K562 (cell line): ENCODE data around the gene SPATA20. TPM values are rescaled to one million over a fixed set of nuclear protein-coding genes. Genes with fewer than 3 reads are reported as not detected.

Source experiments
- ATAC-seq: fragments of 200-7000 bp; cut with Tn5 transposase; 3 replicates; pipeline ENCODE4 v1.9.1; 2020; ENCODE audit warnings: moderate library complexity
- BruUV-seq: library from RNA; stranded (reverse); fragments of 400-500 nt; replicated peaks from 2 replicates; lab custom pipeline; 2021; lab: Mats Ljungman, UMichigan
- CTCF ChIA-PET: fragments of 300-600 bp; formaldehyde crosslinking; extraction: SDS; loops from one replicate; lab custom pipeline; 2021; ENCODE audit warnings: low intra/inter-chr PET ratio; lab: Yijun Ruan, JAX
- POLR2A ChIA-PET: fragments of 300-600, 350-650 bp; sonication (Branson Sonifier 250); formaldehyde crosslinking; extraction: SDS; loops from one replicate; lab custom pipeline; 2021; ENCODE audit warnings: antibody characterized with exemption, inconsistent platforms; lab: Yijun Ruan, JAX
- DNase-seq, 4 experiments: peaks; one replicate each; pipeline versions ENCODE4 v3.0.0 to v3.0.0-alpha.2; 2011 to 2018; ENCODE audit warnings: low spot score in 3 of 4, mixed read lengths in 3 of 4; ENCODE audit errors: extremely low read depth in 1 of 4
- FAIRE-seq: peaks from 2 replicates; lab custom pipeline; 2011; peaks lifted over from hg19 to GRCh38; lab: Jason Lieb, UNC
- H2AFZ ChIP-seq: 2 replicates; pipeline ENCODE4 v1.6.0; 2011; ENCODE audit warnings: low read depth, low read length, control low read depth, inconsistent platforms
- H3K27ac ChIP-seq: fragments of 200-600 bp; 3 replicates; pipeline ENCODE4 v1.8.0; 2011; ENCODE audit warnings: low read depth, mild to moderate bottlenecking, control low read depth, inconsistent platforms, low read length, moderate library complexity, mixed read lengths; ENCODE audit errors: extremely low read depth
- H3K27me3 ChIP-seq, 2 experiments: fragments of 300-600 bp in 1 of 2; 2 replicates in 1 of 2; 3 replicates in 1 of 2; pipeline versions ENCODE4 v1.6.0 to v1.8.0; 2011; ENCODE audit warnings: inconsistent platforms in 2 of 2, low read length in 2 of 2, mild to moderate bottlenecking in 1 of 2, mixed read lengths in 1 of 2, moderate library complexity in 1 of 2; ENCODE audit not compliant: control insufficient read depth in 2 of 2, insufficient read depth in 2 of 2
- H3K36me3 ChIP-seq: fragments of 300-600 bp; 3 replicates; pipeline ENCODE4 v1.8.0; 2011; ENCODE audit warnings: mild to moderate bottlenecking, low read length, inconsistent platforms; ENCODE audit not compliant: control insufficient read depth, insufficient read depth
- H3K4me1 ChIP-seq, 2 experiments: fragments of 200-600 bp in 1 of 2; replicated peaks in 1 of 2; 2 replicates in 1 of 2; 3 replicates in 1 of 2; pipeline versions ENCODE4 v1.5.1 to v1.8.0; 2011; ENCODE audit warnings: inconsistent platforms in 2 of 2, low read length in 2 of 2, mild to moderate bottlenecking in 1 of 2, mixed read lengths in 1 of 2, moderate library complexity in 1 of 2; ENCODE audit not compliant: control insufficient read depth in 2 of 2, insufficient read depth in 2 of 2
- H3K4me2 ChIP-seq: 2 replicates; pipeline ENCODE4 v1.6.1; 2011; ENCODE audit warnings: low read length, control low read depth, inconsistent platforms, mixed read lengths; ENCODE audit not compliant: insufficient read depth
- H3K4me3 ChIP-seq: fragments of 200-600 bp; sonication (generic), shearing (Covaris generic); 2 replicates; pipeline ENCODE4 v1.5.1; 2016; ENCODE audit warnings: control low read depth, inconsistent platforms
- H3K79me2 ChIP-seq: fragments of 200-600 bp; 3 replicates; pipeline ENCODE4 v1.8.0; 2011; ENCODE audit warnings: low read length, inconsistent platforms; ENCODE audit not compliant: control insufficient read depth, insufficient read depth
- H3K9ac ChIP-seq, 2 experiments: 2 replicates each; pipeline versions ENCODE4 v1.6.0 to v1.6.1; 2011; ENCODE audit warnings: low read depth in 2 of 2, low read length in 2 of 2, control low read depth in 1 of 2, inconsistent platforms in 1 of 2, mild to moderate bottlenecking in 1 of 2, mixed read lengths in 1 of 2; ENCODE audit not compliant: insufficient read depth in 1 of 2
- H3K9me1 ChIP-seq: one replicate; pipeline ENCODE4 v1.6.0; 2011; ENCODE audit warnings: inconsistent platforms, mild to moderate bottlenecking, low read length, moderate library complexity; ENCODE audit not compliant: control insufficient read depth, insufficient read depth
- H3K9me3 ChIP-seq: replicated peaks from 2 replicates; pipeline ENCODE4 v1.5.1; 2011; ENCODE audit warnings: low read depth, low read length, inconsistent platforms; ENCODE audit not compliant: control insufficient read depth, insufficient read depth
- H4K20me1 ChIP-seq: replicated peaks from 2 replicates; pipeline ENCODE4 v1.6.1; 2011; ENCODE audit warnings: low read length, inconsistent platforms, mixed read lengths; ENCODE audit not compliant: control insufficient read depth, insufficient read depth
- BACH1 ChIP-seq: fragments of 200-800 bp; sonication (Bioruptor generic); IDR thresholded peaks from 2 replicates; pipeline ENCODE4 v1.6.1; 2016; ENCODE audit warnings: missing genetic modification characterization, missing compliant biosample characterization
- CHD4 ChIP-seq: fragments of 200-600 bp; sonication (generic); IDR thresholded peaks from 3 replicates; pipeline ENCODE4 v1.6.1; 2012; ENCODE audit warnings: low read depth, mild to moderate bottlenecking, mixed read lengths, low read length, inconsistent platforms; ENCODE audit not compliant: insufficient read depth, insufficient replicate concordance, poor library complexity, severe bottlenecking
- POLR2AphosphoS5 ChIP-seq: IDR thresholded peaks from 2 replicates; pipeline ENCODE4 v1.6.1; 2011; ENCODE audit warnings: mild to moderate bottlenecking, low read depth, low read length, moderate library complexity; ENCODE audit not compliant: control insufficient read depth, insufficient read depth
- SMAD3 ChIP-seq: fragments of 450-650 bp; formaldehyde crosslinking; conservative IDR thresholded peaks from 2 replicates; pipeline ENCODE4 v1.4.0; 2020; ENCODE audit warnings: mild to moderate bottlenecking
- ZC3H11A ChIP-seq: IDR thresholded peaks from 2 replicates; pipeline ENCODE4 v1.6.1; 2012; ENCODE audit warnings: low read depth, low read length, improper control_type of control experiment
- ZNF384 ChIP-seq: IDR thresholded peaks from 2 replicates; pipeline ENCODE4 v1.6.1; 2012; ENCODE audit warnings: low read depth, low read length, improper control_type of control experiment
- ZNF551 ChIP-seq: fragments of 250-450 bp; sonication (Bioruptor Pico); IDR thresholded peaks from 2 replicates; pipeline ENCODE4 v1.5.0; 2021; ENCODE audit warnings: mild to moderate bottlenecking, moderate library complexity
- ZNF785 ChIP-seq: fragments of 250-450 bp; sonication (Bioruptor Pico); IDR thresholded peaks from 2 replicates; pipeline ENCODE4 v1.4.0; 2020; ENCODE audit warnings: mild to moderate bottlenecking
- WGBS: fragments of 100-300 bp; shearing (Covaris generic); methylation state at CpG from one replicate; pipeline ENCODE4 v1.1.6; 2016; ENCODE audit warnings: low coverage, mixed read lengths; ENCODE audit not compliant: insufficient coverage; ENCODE audit errors: missing lambda C conversion rate; 5-methylcytosine and 5-hydroxymethylcytosine counted together
- in situ Hi-C: fragments of 300-500 bp; cut with MboI; formaldehyde crosslinking; loops from 4 replicates; pipeline ENCODE4 v1.15.0; 2018; ENCODE audit warnings: inconsistent platforms, mixed read lengths
- intact Hi-C: fragments of 100-400 bp; cut with micrococcal nuclease; formaldehyde crosslinking; loops from 2 replicates; pipeline ENCODE4 v1.14.2; 2022
- polyA plus RNA-seq, 8 experiments: library from polyadenylated mRNA; depleted of rRNA in 4 of 8; stranded (reverse) in 5 of 8; unstranded in 3 of 8; fragments of >200 nt; fragmentation: Nextera tagmentation in 2 of 8; fragmentation: Illumina TruSeq in 1 of 8; extraction: Ambion mirVana in 2 of 8; extraction: Trizol in 1 of 8; gene quantifications; 2 replicates each; pipeline versions ENCODE4 v1.2.1 to v1.2.3, GENCODE V29; 2011 to 2014; ENCODE audit warnings: inconsistent platforms in 1 of 8, missing spikeins in 1 of 8
- total RNA-seq, 7 experiments: library from RNA; depleted of rRNA in 6 of 7; stranded (reverse); fragments of >200 nt in 6 of 7; fragmentation: Illumina TruSeq in 2 of 7; extraction: Trizol in 2 of 7; gene quantifications; 2 replicates each; pipeline versions ENCODE4 v1.2.1 to v1.2.3, GENCODE V29; 2011 to 2021; ENCODE audit warnings: low replicate concordance in 1 of 7
- TF ChIP-seq, protein P1 (sequence below): fragments of 200-800 bp; sonication (Bioruptor generic); IDR thresholded peaks from 2 replicates; pipeline ENCODE4 v1.6.1; 2017; ENCODE audit warnings: missing genetic modification characterization, missing compliant biosample characterization
- TF ChIP-seq, protein P2 (sequence below): IDR thresholded peaks from 3 replicates; pipeline ENCODE4 v1.6.1; 2011; ENCODE audit warnings: borderline replicate concordance, mild to moderate bottlenecking; ENCODE audit not compliant: insufficient read length, insufficient read depth
- TF ChIP-seq, protein P3 (sequence below): sonication (generic); formaldehyde crosslinking; IDR thresholded peaks from 2 replicates; pipeline ENCODE4 v1.8.0; 2022; ENCODE audit warnings: missing genetic modification reagents, mild to moderate bottlenecking, borderline replicate concordance
- TF ChIP-seq, protein P4 (sequence below): fragments of 250-450 bp; sonication (Bioruptor Pico); IDR thresholded peaks from 2 replicates; pipeline ENCODE4 v1.8.0; 2021; ENCODE audit warnings: moderate library complexity, mild to moderate bottlenecking, inconsistent platforms

SPATA20 gene
- total and polyA plus RNA-seq, 9 of the 15 experiments (the other 6 are each of a cell fraction or from before 2014, with no cell fraction given): 0.08 to 4.0 (median 1.5) TPM

DNA sequence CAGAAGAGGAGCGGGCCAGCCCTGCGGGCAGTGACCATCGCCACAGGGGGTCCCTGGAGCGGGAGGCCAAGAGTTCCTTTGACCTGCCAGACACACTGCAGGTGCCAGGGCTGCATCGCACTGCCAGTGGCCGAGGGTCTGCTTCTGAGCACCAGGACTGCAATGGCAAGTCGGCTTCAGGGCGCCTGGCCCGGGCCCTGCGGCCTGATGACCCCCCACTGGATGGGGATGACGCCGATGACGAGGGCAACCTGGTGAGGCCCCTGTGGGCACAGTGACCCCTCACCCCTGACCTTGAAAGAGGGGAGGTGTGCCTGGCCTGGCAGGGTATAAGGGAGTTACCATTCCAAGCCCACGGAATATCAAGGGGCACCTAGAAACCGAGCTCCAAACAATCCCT is 52.6 kb downstream of the SPATA20 start:
- POLR2A ChIA-PET: interaction anchor here (0.7 to 1.2 kb wide), 2 partner anchors 8 to 10 kb away, joined by 3 read pairs; no protein-coding TSS in a partner anchor

More for the DNA sequence above, 52.6 kb downstream of the SPATA20 start:
- in situ Hi-C loops (no loop called here), intact Hi-C loops (no loop called here)
- H3K9me1 ChIP-seq: no peaks in the 10 kb centered on the region
- peaks cover 43 to 82% of the 10 kb centered on the region in 2 experiments for H3K27me3 ChIP-seq
- no peaks in the 10 kb centered on the region for H3K9me3 ChIP-seq
- no peaks in the 10 kb centered on the region for H3K36me3 ChIP-seq
- CTCF ChIA-PET: no interaction called here
- no peak for TF ChIP-seq CHD4
- TF ChIP-seq SMAD3: no peak
- no peak for TF ChIP-seq ZNF551 (CRISPR knock-in tag)
- no peak for TF ChIP-seq ZNF785 (CRISPR knock-in tag)
- no peak for TF ChIP-seq ZC3H11A
- no peak for TF ChIP-seq BACH1
- TF ChIP-seq, protein P1, sequence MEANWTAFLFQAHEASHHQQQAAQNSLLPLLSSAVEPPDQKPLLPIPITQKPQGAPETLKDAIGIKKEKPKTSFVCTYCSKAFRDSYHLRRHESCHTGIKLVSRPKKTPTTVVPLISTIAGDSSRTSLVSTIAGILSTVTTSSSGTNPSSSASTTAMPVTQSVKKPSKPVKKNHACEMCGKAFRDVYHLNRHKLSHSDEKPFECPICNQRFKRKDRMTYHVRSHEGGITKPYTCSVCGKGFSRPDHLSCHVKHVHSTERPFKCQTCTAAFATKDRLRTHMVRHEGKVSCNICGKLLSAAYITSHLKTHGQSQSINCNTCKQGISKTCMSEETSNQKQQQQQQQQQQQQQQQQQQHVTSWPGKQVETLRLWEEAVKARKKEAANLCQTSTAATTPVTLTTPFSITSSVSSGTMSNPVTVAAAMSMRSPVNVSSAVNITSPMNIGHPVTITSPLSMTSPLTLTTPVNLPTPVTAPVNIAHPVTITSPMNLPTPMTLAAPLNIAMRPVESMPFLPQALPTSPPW (CRISPR knock-in tag): no peak
- TF ChIP-seq, protein P2, sequence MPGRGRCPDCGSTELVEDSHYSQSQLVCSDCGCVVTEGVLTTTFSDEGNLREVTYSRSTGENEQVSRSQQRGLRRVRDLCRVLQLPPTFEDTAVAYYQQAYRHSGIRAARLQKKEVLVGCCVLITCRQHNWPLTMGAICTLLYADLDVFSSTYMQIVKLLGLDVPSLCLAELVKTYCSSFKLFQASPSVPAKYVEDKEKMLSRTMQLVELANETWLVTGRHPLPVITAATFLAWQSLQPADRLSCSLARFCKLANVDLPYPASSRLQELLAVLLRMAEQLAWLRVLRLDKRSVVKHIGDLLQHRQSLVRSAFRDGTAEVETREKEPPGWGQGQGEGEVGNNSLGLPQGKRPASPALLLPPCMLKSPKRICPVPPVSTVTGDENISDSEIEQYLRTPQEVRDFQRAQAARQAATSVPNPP: no peak
- no peak for TF ChIP-seq POLR2AphosphoS5
- no peak for TF ChIP-seq ZNF384
- TF ChIP-seq, protein P3, sequence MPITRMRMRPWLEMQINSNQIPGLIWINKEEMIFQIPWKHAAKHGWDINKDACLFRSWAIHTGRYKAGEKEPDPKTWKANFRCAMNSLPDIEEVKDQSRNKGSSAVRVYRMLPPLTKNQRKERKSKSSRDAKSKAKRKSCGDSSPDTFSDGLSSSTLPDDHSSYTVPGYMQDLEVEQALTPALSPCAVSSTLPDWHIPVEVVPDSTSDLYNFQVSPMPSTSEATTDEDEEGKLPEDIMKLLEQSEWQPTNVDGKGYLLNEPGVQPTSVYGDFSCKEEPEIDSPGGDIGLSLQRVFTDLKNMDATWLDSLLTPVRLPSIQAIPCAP: no peak
- TF ChIP-seq, protein P4, sequence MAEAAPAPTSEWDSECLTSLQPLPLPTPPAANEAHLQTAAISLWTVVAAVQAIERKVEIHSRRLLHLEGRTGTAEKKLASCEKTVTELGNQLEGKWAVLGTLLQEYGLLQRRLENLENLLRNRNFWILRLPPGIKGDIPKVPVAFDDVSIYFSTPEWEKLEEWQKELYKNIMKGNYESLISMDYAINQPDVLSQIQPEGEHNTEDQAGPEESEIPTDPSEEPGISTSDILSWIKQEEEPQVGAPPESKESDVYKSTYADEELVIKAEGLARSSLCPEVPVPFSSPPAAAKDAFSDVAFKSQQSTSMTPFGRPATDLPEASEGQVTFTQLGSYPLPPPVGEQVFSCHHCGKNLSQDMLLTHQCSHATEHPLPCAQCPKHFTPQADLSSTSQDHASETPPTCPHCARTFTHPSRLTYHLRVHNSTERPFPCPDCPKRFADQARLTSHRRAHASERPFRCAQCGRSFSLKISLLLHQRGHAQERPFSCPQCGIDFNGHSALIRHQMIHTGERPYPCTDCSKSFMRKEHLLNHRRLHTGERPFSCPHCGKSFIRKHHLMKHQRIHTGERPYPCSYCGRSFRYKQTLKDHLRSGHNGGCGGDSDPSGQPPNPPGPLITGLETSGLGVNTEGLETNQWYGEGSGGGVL (CRISPR knock-in tag): no peak
- no peak for FAIRE-seq
- H2AFZ ChIP-seq: no peak overlapping the region
- no peak overlapping the region for H3K9ac ChIP-seq
- ATAC-seq: no peak
- DNase-seq: no peak
- H3K4me2 ChIP-seq: no peak overlapping the region
- no peaks in the 10 kb centered on the region for H3K79me2 ChIP-seq
- H3K4me3 ChIP-seq: no peak overlapping the region
- peaks cover 0 to 27% of the 10 kb centered on the region in 2 experiments; a peak in 2 of 5 replicates for H3K4me1 ChIP-seq
- H3K27ac ChIP-seq: no peak overlapping the region
- BruUV-seq: no TSS peak
- WGBS: 3% methylated on average over 8 of the region's 15 CpGs
- H4K20me1 ChIP-seq: peaks cover 3% of the 10 kb centered on the region; the same call in 1 of the 2 replicates
